HG02973 (cell line): ENCODE results near the gene ANXA11.

Experiments
- ATAC-seq: cut with Tn5 transposase; IDR thresholded peaks from one replicate; pipeline ENCODE4 v1.9.1; 2021; ENCODE audit warnings: moderate library complexity; ENCODE audit not compliant: unreplicated experiment

The ANXA11 gene

GRCh38 chr10:80118669-80119068, 86.7 kb downstream of the ANXA11 start:
- no peak for ATAC-seq

- no peak for ATAC-seq
These were observed 94.4 kb downstream of the ANXA11 start for GRCh38 chr10:80110986-80111385.

DNA sequence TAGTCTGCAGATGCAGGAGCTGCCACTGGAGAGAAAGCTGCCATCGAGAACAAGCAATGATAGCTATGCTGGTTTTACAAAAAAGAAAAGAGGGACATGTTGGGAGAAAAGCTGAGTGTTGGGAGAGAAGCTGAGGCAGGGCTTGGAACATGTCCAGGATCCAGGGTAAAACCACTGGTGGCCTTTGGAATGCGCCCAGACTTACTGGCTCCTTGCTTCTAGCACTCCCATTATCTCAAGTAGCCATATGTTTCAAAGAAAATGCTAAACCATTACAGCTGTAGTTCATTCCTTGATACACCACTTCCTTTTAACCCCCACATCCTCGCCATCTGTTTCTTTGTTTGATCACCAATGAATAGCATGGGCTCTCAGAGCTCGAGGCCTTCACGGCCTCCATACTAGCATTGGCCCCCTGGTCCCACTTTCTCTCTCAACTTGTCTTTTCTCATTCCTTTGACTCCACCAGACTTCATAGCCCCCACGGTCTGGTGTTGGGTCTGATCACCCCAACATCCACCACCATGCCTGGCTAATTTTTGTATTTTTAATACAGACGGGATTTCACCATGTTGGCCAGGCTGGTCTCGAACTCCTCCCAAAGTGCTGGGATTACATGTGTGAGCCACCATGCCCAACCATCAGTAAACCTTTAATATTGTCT, 96.6 kb downstream of the ANXA11 start:
- ATAC-seq: no peak

GRCh38 chr10:80104066-80104926, 101.0 kb downstream of the ANXA11 start:
- peak; percentile 73 for ATAC-seq
